Activated naive CD8-positive, alpha-beta T cell treated with anti-CD3 and anti-CD28 coated beads, Interleukin-2, amount 10 ng/mL, durations not matched to agents 7 days and 5 days (primary cell): Measurements from ENCODE around the gene IRF3. TPM values are rescaled to one million over a fixed set of nuclear protein-coding genes. Genes with fewer than 3 reads are reported as not detected.
"Not testable (repeated sequence)": the region's sequence is repeated elsewhere in the genome, so short reads cannot be mapped to it uniquely, and the experiment has no call there.

Source experiments
- ATAC-seq: fragments of 150-1000 bp; cut with Tn5 transposase; one replicate; pipeline ENCODE4 v1.10.0; 2021; ENCODE audit warnings: low read depth, moderate library complexity
- POLR2A ChIA-PET: fragments of 350-600 bp; sonication (Branson Sonifier 250); formaldehyde crosslinking; loops from one replicate; lab custom pipeline; 2021; ENCODE audit warnings: antibody characterized with exemption; lab: Charles Lee
- DNase-seq: peaks from one replicate; pipeline ENCODE4 v3.0.0; 2021
- H3K27ac Mint-ChIP-seq: one replicate; pipeline ENCODE4 v1.8.0; 2022; ENCODE audit warnings: mild to moderate bottlenecking, mixed read lengths
- H3K27me3 Mint-ChIP-seq: one replicate; pipeline ENCODE4 v1.8.0; 2022; ENCODE audit warnings: mild to moderate bottlenecking, moderate library complexity, mixed read lengths
- H3K36me3 Mint-ChIP-seq: one replicate; pipeline ENCODE4 v1.8.0; 2021; ENCODE audit warnings: mild to moderate bottlenecking, mixed read lengths
- H3K4me1 Mint-ChIP-seq: one replicate; pipeline ENCODE4 v1.8.0; 2021; ENCODE audit warnings: mixed read lengths
- H3K4me3 Mint-ChIP-seq: one replicate; pipeline ENCODE4 v1.8.0; 2022; ENCODE audit warnings: mild to moderate bottlenecking, moderate library complexity, mixed read lengths
- H3K9me3 Mint-ChIP-seq: one replicate; pipeline ENCODE4 v1.8.0; 2021; ENCODE audit warnings: mixed read lengths
- total RNA-seq, 2 experiments: library from RNA; stranded (reverse); gene quantifications; one replicate each; pipeline ENCODE4 v1.2.3, GENCODE V29; 2021

IRF3 gene
- total RNA-seq, 2 experiments from 2014 or later = 198 to 205 TPM

GRCh38 chr19:49645592-49645991 is 20.1 kb downstream of the IRF3 start:
- H3K4me1 Mint-ChIP-seq = peaks cover 29% of the 10 kb centered on the region
- POLR2A ChIA-PET = interaction anchor here (6.5 kb wide), 1 partner anchor 18 kb away, joined by 46 read pairs; the partner anchor contains the start of genes BCL2L12 and IRF3
- peaks cover 6% of the 10 kb centered on the region for H3K36me3 Mint-ChIP-seq

GRCh38 chr19:49643466-49643865 is 22.2 kb downstream of the IRF3 start:
- peak overlapping the region; percentile 7 for H3K27ac Mint-ChIP-seq
- H3K9me3 Mint-ChIP-seq = no peaks in the 10 kb centered on the region
- POLR2A ChIA-PET = interaction anchor here (0.6 to 6.5 kb wide), 4 partner anchors 11 to 35 kb away, joined by 3 to 46 read pairs (median 4); partner anchors contain the start of genes BCL2L12 and IRF3
- DNase-seq = no peak
- peaks cover 12% of the 10 kb centered on the region for H3K27me3 Mint-ChIP-seq
- peaks cover 6% of the 10 kb centered on the region for H3K36me3 Mint-ChIP-seq
- peak overlapping the region; percentile 94 for H3K4me3 Mint-ChIP-seq
- peaks cover 40% of the 10 kb centered on the region for H3K4me1 Mint-ChIP-seq
- ATAC-seq = no peak

More at GRCh38 chr19:49645592-49645991, 20.1 kb downstream of the IRF3 start:
- ATAC-seq (no peak), DNase-seq (no peak)
- no peaks in the 10 kb centered on the region for H3K27me3 Mint-ChIP-seq
- no peak overlapping the region for H3K4me3 Mint-ChIP-seq
- H3K9me3 Mint-ChIP-seq = no peaks in the 10 kb centered on the region
- H3K27ac Mint-ChIP-seq = no peak overlapping the region

- no peak for DNase-seq
- Mint-ChIP-seq H3K9me3 (no peaks in the 10 kb centered on the region), H3K4me3 (peak overlapping the region; percentile 94), H3K4me1 (peaks cover 45% of the 10 kb centered on the region), H3K36me3 (peaks cover 6% of the 10 kb centered on the region), H3K27ac (peak overlapping the region; percentile 95), H3K27me3 (peaks cover 16% of the 10 kb centered on the region)
- no peak for ATAC-seq
- POLR2A ChIA-PET = interaction anchor here (0.5 to 6.5 kb wide), 11 partner anchors 11 to 383 kb away, joined by 3 to 68 read pairs (median 4); partner anchors contain the start of genes BCL2L12, FUZ, IRF3 and NOSIP
Measured at GRCh38 chr19:49642492-49643035, 23.1 kb downstream of the IRF3 start.

- no peaks in the 10 kb centered on the region for H3K9me3 Mint-ChIP-seq
- H3K27ac Mint-ChIP-seq = peak within 1 kb of the TSS; percentile 98
- ATAC-seq (peak; percentile 52), DNase-seq (peak; percentile 100)
- peaks cover 6% of the 10 kb centered on the region for H3K36me3 Mint-ChIP-seq
- peaks cover 45% of the 10 kb centered on the region for H3K4me1 Mint-ChIP-seq
- H3K27me3 Mint-ChIP-seq = peaks cover 16% of the 10 kb centered on the region
- peak within 1 kb of the TSS; percentile 94 for H3K4me3 Mint-ChIP-seq
- POLR2A ChIA-PET = interaction anchor here (0.5 to 6.5 kb wide), 12 partner anchors 11 to 384 kb away, joined by 3 to 68 read pairs (median 4); partner anchors contain the start of genes BCL2L12, FUZ, IRF3 and NOSIP
Measured at GRCh38 chr19:49641688-49642491, 23.8 kb downstream of the IRF3 start, which contains the start of gene SCAF1. TSS of gene SCAF1 (plus strand) at chr19:49642209. CDS start at chr19:49645027, 2,818 bp downstream.

- DNase-seq (peak; percentile 96), ATAC-seq (peak; percentile 73)
- peaks cover 6% of the 10 kb centered on the region for H3K36me3 Mint-ChIP-seq
- H3K4me1 Mint-ChIP-seq = peaks cover 44% of the 10 kb centered on the region
- H3K4me3 Mint-ChIP-seq = peak within 1 kb of the TSS; percentile 94
- peaks cover 18% of the 10 kb centered on the region for H3K27me3 Mint-ChIP-seq
- no peaks in the 10 kb centered on the region for H3K9me3 Mint-ChIP-seq
- peak within 1 kb of the TSS; percentile 98 for H3K27ac Mint-ChIP-seq
- POLR2A ChIA-PET = interaction anchor here (0.5 to 6.5 kb wide), 18 partner anchors 9 to 647 kb away, joined by 3 to 68 read pairs (median 3); partner anchors contain the start of genes BCL2L12, GYS1, IRF3 and NOSIP
Measured at GRCh38 chr19:49640113-49640898, 25.4 kb downstream of the IRF3 start, which contains the start of gene RRAS. TSS of gene RRAS (minus strand) at chr19:49640143. CDS start at chr19:49640098, 45 bp downstream.

- POLR2A ChIA-PET = interaction anchor here (0.6 to 6.5 kb wide), 16 partner anchors 9 to 646 kb away, joined by 3 to 68 read pairs (median 3); partner anchors contain the start of genes BCL2L12, GYS1, IRF3 and NOSIP
- H3K36me3 Mint-ChIP-seq = peaks cover 6% of the 10 kb centered on the region
- ATAC-seq (no peak), DNase-seq (no peak)
- H3K4me1 Mint-ChIP-seq = peaks cover 42% of the 10 kb centered on the region
- H3K27ac Mint-ChIP-seq = peak overlapping the region; percentile 79
- H3K27me3 Mint-ChIP-seq = peaks cover 18% of the 10 kb centered on the region
- no peaks in the 10 kb centered on the region for H3K9me3 Mint-ChIP-seq
- peak overlapping the region; percentile 94 for H3K4me3 Mint-ChIP-seq
Measured at GRCh38 chr19:49639401-49640112, 26.1 kb downstream of the IRF3 start.

- Mint-ChIP-seq H3K36me3 (peaks cover 6% of the 10 kb centered on the region), H3K4me3 (peak overlapping the region; percentile 68), H3K27me3 (peaks cover 18% of the 10 kb centered on the region), H3K4me1 (peaks cover 29% of the 10 kb centered on the region), H3K27ac (peak overlapping the region; percentile 45), H3K9me3 (no peaks in the 10 kb centered on the region)
- ATAC-seq = no peak
- POLR2A ChIA-PET = interaction anchor here (0.6 kb wide), 1 partner anchor 126 kb away, joined by 3 read pairs; no protein-coding TSS in a partner anchor
- no peak for DNase-seq
Measured at GRCh38 chr19:49637821-49638738, 27.6 kb downstream of the IRF3 start.

- Mint-ChIP-seq H3K27me3 (peaks cover 18% of the 10 kb centered on the region), H3K27ac (no peak overlapping the region), H3K4me1 (peaks cover 21% of the 10 kb centered on the region), H3K4me3 (no peak overlapping the region), H3K36me3 (no peaks in the 10 kb centered on the region), H3K9me3 (no peaks in the 10 kb centered on the region)
- no peak for ATAC-seq
- DNase-seq = no peak
- POLR2A ChIA-PET = no interaction called here
Measured at GRCh38 chr19:49636233-49636932, 29.3 kb downstream of the IRF3 start.

GRCh38 chr19:49635530-49636232 is 30.0 kb downstream of the IRF3 start:
- DNase-seq (no peak), ATAC-seq (no peak)
- H3K4me1 Mint-ChIP-seq = peaks cover 17% of the 10 kb centered on the region
- no peak overlapping the region for H3K27ac Mint-ChIP-seq
- H3K4me3 Mint-ChIP-seq = no peak overlapping the region
- no peaks in the 10 kb centered on the region for H3K36me3 Mint-ChIP-seq
- H3K27me3 Mint-ChIP-seq = peaks cover 18% of the 10 kb centered on the region
- H3K9me3 Mint-ChIP-seq = no peaks in the 10 kb centered on the region
- POLR2A ChIA-PET = no interaction called here

GRCh38 chr19:49633273-49633672 is 32.4 kb downstream of the IRF3 start:
- DNase-seq, H3K4me1 Mint-ChIP-seq, ATAC-seq, H3K27me3 Mint-ChIP-seq, H3K36me3 Mint-ChIP-seq, POLR2A ChIA-PET, H3K9me3 Mint-ChIP-seq, H3K27ac Mint-ChIP-seq, H3K4me3 Mint-ChIP-seq: not testable (repeated sequence)
